ENCODE measurements around the gene COPB1. TPM values are rescaled to one million over a fixed set of nuclear protein-coding genes. Genes with fewer than 3 reads are reported as not detected.
A peak's percentile ranks its signal among the peaks of the same experiment; 100 is the strongest.

COPB1 gene
- total RNA-seq, 1 experiment from 2014 or later: 131 TPM

GRCh38 chr11:14506532-14506931, 6.9 kb upstream of the COPB1 start:
- DNase-seq (ENCODE audit: low read depth): no peak

DNA sequence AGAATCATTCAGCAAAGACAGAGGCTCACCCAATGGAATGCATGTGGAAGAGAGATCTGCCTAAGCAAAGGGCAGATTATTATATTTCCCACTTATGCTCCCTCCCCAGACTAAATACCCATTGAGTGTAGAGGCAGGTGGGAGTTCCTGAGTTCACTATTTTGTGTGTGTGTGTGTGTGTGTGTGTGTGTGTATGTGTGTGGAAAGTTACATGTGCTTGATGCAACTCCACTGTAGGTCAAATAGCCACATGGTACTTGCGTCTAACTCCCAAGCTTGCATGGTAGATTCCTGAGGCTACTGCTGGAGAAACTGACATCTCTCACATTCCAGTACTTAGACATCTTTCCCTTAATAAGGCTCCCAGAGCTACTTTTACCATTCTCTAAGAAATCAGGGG, 3.4 kb upstream of the COPB1 start:
- DNase-seq (ENCODE audit: low read depth): no peak

DNA sequence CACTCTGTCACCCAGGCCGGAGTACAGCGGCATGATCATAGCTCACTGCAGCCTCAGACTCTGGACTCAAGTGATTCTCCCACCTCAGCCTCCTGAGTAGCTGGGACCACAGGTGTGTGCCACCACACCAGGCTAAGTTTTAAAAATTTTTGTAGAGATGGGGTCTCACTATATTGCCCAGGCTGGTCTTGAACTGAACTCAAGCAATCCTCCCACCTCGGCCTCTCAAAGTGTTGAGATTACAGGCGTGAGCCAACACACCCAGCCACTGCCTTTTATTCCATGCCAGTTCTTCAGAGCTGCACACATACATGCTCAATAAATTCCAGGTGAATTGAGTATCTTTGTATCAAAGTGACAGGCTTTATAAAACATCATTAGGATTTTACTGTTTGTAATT, 2.4 kb upstream of the COPB1 start:
- no peak for DNase-seq (ENCODE audit: low read depth)

DNA sequence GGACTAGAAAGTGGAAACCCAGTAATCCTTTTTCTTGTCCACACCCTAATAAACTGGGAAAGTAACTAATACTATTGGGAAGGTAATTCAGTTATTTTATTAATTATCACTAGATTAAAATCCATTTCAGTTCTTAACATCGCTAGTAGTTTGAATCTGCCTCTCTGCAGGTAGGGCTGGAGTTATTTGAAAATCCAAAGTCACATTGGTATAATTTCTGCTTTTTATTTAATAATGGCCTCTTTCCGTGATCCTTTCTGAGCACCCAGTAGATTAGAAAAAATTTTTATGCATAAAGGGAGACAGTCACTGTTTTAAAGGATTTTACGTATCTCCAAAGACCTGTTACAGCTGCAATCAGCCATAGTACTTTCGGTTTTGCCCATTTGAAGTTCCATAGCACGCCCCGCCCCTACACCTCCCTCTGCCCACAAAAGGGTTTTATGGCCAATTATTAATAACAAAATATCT, 605 bp upstream of the COPB1 start:
- peak; percentile 60 for DNase-seq (ENCODE audit: low read depth)

DNA sequence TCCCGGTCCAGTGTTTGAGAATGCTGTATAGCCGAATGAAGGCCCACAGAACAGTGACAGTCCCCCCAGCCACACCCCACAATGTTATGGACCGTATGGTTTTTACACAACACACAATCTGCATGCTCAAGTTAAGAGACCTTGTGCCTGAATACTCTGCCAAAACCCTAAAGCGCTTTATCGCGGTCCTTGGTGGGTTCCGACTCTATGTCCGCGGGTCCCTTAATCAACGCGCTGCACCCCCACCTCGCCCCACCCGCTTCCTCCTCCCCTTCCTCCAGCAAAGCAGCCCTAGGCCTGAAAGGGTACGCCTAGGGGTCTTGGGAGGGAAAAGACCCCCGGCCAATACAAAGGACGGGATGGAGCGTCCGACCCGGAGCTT, 442 bp downstream of the COPB1 start:
- DNase-seq (ENCODE audit: low read depth): no peak

DNA sequence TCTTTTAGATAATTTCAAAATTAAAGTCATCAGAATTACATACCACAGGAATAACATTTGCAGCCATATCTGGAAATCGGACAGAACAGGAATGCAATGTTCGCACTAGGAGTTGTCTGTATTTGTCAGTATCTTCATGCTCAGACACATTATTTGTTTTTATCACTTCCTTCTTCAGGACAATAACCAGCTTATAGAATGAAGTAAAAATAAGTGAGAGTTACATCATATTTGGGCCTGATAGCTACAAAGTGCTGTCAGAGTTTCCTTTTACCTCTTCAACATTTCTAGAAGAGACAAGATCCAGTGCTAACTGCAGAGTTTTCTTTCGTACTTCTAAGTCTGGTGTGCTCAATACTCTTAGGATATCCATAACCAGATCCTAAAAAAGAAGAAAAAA, 18.9 kb downstream of the COPB1 start:
- DNase-seq (ENCODE audit: low read depth): no peak

DNA sequence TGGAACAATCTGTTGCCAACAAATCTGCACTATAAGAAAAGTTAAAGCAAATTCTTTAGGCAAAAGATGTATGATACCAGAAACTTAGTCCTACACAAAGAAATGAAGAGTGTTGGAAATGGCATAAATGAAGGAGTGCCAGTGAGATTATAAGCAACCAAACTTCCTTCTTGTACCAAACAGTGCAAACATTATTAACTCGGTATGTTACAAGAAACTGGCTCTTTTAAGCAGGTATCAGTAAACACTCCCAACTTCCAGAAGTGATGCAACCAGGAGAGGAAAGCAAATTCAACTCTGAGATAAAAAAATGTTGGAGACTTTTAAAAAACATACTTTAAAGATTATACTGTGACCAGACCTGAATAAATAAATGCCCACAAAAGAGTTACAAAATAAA, 28.5 kb downstream of the COPB1 start:
- DNase-seq (ENCODE audit: low read depth): no peak

DNA sequence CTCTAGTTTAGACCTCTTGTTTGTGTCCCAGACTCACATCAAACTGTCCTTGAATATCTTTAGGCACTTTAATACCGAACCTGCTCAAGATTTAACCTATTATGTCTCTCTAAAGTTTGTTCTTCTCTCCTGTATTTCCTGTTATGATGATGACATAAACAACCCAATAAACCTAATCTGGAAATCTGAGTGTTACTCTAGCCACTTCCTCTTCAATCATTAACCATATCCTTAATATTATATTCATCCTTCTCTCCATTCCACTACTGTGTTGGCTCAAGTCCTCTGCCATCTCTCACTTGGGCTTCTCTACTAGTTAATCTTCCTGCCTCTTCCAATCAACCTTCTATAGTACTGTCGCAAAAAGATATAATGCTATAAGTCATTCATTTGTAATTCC, 36.0 kb downstream of the COPB1 start:
- no peak for DNase-seq (ENCODE audit: low read depth)

GRCh38 chr11:14460147-14460546, 39.5 kb downstream of the COPB1 start:
- no peak for DNase-seq (ENCODE audit: low read depth)

GRCh38 chr11:14458377-14458776, 41.2 kb downstream of the COPB1 start:
- no peak for DNase-seq (ENCODE audit: low read depth)

- no peak for DNase-seq (ENCODE audit: low read depth)
These were observed 43.8 kb downstream of the COPB1 start for GRCh38 chr11:14455648-14456430.

GRCh38 chr11:14454861-14455632, 44.6 kb downstream of the COPB1 start:
- DNase-seq (ENCODE audit: low read depth): peak; percentile 59

DNA sequence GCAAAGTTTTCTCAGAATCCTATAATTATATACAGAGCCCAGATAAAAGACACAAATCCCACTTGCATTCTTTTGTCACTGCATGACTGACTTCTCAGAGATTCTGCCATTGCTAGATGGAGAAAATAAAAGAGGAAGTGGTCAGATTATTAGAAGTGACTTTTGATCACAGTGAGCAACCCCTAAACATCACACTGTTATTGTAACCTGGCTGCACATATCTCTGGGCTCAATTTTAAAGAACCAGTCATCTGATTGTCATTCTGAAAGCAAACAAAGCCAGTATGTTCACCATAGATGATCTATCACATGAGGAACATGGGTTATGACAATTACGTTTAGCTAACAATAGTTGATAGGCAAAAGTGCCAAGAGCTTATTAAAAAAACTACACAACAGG, 47.8 kb downstream of the COPB1 start:
- peak; percentile 5 for DNase-seq (ENCODE audit: low read depth)

- DNase-seq (ENCODE audit: low read depth): peak; percentile 31
These were observed 50.3 kb downstream of the COPB1 start for GRCh38 chr11:14449302-14449714.

DNA sequence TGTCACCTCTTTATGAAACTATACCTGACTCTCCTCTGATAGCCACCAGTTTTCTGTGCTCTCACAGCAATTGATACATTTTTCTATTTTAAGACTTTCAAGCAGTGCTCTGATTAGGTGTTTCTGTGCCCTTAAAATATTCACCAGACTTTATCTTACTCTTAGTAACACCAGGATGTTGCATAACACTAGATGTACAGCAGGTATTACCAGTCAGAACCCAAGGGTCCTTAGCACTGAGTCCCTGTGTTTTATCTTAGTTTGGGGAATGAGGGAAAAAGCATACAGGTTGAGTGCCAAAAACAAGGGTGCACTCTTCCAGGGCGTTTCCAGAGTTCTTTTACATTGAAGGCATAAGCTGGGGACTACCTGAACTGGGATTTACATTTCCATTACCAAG, 51.4 kb downstream of the COPB1 start:
- DNase-seq (ENCODE audit: low read depth): no peak

DNA sequence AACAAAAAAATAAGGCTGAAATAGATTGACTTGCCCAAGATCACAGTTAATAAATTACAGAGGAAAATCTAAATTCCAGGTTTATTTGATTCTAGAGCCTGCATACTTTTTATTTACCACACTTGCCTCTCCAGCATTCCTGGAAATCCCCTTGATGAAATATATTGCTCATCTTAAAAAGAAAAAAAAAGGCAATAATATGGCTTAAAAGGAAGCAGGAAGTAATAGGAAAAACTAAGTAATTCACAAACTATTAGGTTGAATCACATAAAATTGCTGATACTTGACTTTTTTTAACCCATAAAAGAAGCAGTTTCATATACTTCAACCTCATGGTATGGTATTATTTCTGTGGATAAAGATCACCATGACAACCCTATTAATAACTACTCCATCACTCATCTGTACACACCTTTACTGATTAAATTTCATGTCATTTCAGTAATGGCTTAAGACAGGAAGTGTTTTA, 52.9 kb downstream of the COPB1 start:
- DNase-seq (ENCODE audit: low read depth): peak; percentile 40

- DNase-seq (ENCODE audit: low read depth): peak; percentile 61
These were observed 53.8 kb downstream of the COPB1 start for GRCh38 chr11:14445542-14446530.

DNA sequence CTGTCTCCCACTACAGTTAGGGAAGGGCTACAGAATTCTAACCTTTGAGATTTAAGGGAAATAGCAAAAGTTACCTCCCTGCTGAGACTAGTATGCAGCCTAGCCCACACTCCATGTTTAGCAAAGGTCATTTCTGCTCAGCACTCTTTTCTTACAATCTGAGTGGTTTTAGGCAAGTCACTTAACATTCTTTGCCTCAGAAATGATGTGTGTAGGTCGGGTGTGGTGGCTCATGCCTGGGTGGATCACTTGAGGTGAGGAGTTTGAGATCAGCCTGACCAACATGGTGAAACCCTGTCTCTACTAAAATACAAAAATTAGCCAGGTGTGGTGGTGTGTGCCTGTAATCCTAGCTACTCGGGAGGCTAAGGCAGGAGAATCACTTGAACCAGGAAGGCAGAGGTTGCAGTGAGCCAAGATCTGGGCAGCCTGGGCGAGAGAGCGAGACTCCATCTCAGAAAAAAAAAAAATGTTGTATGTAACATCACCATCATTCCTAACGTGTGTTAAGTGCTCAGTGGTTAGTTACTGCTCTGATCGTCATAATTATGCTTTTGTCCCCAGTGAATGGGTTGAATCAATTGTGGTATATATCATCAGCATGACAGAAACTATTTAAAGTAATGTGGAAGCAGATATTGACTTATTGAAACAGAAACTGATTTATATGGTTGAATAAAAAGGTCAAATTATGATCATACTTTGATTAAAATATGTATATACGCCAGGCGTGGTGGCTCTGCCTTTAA, 55.0 kb downstream of the COPB1 start:
- DNase-seq (ENCODE audit: low read depth): no peak

DNA sequence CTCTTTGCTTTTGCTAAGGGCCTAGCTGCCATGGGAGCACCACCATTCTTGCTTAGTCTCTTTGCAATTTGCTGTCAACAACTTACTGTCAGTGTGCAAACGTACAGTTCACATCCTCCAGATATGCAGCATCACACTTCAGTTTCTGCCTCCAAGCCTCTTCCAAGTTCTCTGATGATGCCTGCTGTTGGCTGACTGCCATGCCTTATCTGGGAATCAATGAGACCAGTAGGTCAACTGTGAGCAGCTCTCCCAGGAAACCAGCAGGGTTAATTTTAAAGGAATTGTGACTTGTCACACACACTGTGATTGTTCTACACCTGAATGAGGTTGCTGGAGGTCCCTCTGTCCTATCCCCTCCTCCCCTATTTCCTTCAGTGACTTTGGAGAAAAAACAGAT, 56.0 kb downstream of the COPB1 start:
- peak; percentile 39 for DNase-seq (ENCODE audit: low read depth)

- DNase-seq (ENCODE audit: low read depth): no peak
These were observed 63.7 kb downstream of the COPB1 start for GRCh38 chr11:14435717-14436512.

All from HT1080 (cell line).